ENCODE data around the gene ESF1. TPM values are rescaled to one million over a fixed set of nuclear protein-coding genes. Genes with fewer than 3 reads are reported as not detected.

ESF1 gene
- total and polyA plus RNA-seq, 2 experiments from 2014 or later = 20.5 to 71.7 TPM

DNA sequence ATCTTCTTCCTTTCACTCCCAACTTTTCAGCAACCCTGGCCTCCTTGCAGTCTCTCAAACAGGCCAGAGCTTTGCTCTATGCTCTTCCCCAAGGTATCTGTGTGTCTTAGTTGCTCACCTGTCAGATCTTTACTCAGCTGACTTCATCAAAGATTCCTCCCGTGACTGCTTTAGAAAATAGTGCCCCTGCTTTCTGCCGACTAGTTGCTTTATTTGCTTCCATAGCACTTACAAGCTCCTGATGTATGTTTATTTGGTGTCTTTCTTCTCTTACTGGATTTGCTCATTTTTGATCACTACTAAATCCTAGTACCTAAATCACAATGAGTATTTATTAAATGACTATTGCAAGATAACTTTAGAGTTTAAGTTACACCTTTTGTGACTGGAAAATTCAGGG, 6.0 kb upstream of the ESF1 start (continued):
- TF ChIP-seq, protein P1, sequence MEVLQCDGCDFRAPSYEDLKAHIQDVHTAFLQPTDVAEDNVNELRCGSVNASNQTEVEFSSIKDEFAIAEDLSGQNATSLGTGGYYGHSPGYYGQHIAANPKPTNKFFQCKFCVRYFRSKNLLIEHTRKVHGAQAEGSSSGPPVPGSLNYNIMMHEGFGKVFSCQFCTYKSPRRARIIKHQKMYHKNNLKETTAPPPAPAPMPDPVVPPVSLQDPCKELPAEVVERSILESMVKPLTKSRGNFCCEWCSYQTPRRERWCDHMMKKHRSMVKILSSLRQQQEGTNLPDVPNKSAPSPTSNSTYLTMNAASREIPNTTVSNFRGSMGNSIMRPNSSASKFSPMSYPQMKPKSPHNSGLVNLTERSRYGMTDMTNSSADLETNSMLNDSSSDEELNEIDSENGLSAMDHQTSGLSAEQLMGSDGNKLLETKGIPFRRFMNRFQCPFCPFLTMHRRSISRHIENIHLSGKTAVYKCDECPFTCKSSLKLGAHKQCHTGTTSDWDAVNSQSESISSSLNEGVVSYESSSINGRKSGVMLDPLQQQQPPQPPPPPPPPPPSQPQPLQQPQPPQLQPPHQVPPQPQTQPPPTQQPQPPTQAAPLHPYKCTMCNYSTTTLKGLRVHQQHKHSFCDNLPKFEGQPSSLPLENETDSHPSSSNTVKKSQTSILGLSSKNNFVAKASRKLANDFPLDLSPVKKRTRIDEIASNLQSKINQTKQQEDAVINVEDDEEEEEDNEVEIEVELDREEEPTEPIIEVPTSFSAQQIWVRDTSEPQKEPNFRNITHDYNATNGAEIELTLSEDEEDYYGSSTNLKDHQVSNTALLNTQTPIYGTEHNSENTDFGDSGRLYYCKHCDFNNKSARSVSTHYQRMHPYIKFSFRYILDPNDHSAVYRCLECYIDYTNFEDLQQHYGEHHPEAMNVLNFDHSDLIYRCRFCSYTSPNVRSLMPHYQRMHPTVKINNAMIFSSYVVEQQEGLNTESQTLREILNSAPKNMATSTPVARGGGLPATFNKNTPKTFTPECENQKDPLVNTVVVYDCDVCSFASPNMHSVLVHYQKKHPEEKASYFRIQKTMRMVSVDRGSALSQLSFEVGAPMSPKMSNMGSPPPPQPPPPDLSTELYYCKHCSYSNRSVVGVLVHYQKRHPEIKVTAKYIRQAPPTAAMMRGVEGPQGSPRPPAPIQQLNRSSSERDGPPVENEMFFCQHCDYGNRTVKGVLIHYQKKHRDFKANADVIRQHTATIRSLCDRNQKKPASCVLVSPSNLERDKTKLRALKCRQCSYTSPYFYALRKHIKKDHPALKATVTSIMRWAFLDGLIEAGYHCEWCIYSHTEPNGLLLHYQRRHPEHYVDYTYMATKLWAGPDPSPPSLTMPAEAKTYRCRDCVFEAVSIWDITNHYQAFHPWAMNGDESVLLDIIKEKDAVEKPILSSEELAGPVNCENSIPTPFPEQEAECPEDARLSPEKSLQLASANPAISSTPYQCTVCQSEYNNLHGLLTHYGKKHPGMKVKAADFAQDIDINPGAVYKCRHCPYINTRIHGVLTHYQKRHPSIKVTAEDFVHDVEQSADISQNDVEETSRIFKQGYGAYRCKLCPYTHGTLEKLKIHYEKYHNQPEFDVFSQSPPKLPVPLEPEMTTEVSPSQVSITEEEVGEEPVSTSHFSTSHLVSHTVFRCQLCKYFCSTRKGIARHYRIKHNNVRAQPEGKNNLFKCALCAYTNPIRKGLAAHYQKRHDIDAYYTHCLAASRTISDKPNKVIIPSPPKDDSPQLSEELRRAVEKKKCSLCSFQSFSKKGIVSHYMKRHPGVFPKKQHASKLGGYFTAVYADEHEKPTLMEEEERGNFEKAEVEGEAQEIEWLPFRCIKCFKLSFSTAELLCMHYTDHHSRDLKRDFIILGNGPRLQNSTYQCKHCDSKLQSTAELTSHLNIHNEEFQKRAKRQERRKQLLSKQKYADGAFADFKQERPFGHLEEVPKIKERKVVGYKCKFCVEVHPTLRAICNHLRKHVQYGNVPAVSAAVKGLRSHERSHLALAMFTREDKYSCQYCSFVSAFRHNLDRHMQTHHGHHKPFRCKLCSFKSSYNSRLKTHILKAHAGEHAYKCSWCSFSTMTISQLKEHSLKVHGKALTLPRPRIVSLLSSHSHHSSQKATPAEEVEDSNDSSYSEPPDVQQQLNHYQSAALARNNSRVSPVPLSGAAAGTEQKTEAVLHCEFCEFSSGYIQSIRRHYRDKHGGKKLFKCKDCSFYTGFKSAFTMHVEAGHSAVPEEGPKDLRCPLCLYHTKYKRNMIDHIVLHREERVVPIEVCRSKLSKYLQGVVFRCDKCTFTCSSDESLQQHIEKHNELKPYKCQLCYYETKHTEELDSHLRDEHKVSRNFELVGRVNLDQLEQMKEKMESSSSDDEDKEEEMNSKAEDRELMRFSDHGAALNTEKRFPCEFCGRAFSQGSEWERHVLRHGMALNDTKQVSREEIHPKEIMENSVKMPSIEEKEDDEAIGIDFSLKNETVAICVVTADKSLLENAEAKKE (CRISPR knock-in tag; IDR thresholded peaks at IDR 0.05) = no peak
- TF ChIP-seq ZNF114 (CRISPR knock-in tag; IDR thresholded peaks at IDR 0.05) = no peak
- TF ChIP-seq, protein P2, sequence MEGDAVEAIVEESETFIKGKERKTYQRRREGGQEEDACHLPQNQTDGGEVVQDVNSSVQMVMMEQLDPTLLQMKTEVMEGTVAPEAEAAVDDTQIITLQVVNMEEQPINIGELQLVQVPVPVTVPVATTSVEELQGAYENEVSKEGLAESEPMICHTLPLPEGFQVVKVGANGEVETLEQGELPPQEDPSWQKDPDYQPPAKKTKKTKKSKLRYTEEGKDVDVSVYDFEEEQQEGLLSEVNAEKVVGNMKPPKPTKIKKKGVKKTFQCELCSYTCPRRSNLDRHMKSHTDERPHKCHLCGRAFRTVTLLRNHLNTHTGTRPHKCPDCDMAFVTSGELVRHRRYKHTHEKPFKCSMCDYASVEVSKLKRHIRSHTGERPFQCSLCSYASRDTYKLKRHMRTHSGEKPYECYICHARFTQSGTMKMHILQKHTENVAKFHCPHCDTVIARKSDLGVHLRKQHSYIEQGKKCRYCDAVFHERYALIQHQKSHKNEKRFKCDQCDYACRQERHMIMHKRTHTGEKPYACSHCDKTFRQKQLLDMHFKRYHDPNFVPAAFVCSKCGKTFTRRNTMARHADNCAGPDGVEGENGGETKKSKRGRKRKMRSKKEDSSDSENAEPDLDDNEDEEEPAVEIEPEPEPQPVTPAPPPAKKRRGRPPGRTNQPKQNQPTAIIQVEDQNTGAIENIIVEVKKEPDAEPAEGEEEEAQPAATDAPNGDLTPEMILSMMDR (conservative IDR thresholded peaks at IDR 0.05; ENCODE audit: low read depth in 2 of 2) = no peak
- TF ChIP-seq POLR2AphosphoS5 (IDR thresholded peaks at IDR 0.05; ENCODE audit: low read depth) = no peak
- no peak for TF ChIP-seq CREB1 (CRISPR knock-in tag; IDR thresholded peaks at IDR 0.05; ENCODE audit: low read depth)
- TF ChIP-seq JUNB (IDR thresholded peaks at IDR 0.05; ENCODE audit: unreplicated experiment) = no peak
- no peak for TF ChIP-seq EZH2 (IDR thresholded peaks at IDR 0.05; ENCODE audit: low read depth, unreplicated experiment)
- no peak for TF ChIP-seq NANOG (IDR thresholded peaks at IDR 0.05; ENCODE audit: borderline replicate concordance)
